ENCODE data around the gene NTRK3. TPM values are rescaled to one million over a fixed set of nuclear protein-coding genes. Genes with fewer than 3 reads are reported as not detected.

Gene NTRK3
- total and polyA plus RNA-seq, 2 of the 13 experiments (the other 11 are each of a cell fraction or from before 2014, with no cell fraction given) = not detected

DNA sequence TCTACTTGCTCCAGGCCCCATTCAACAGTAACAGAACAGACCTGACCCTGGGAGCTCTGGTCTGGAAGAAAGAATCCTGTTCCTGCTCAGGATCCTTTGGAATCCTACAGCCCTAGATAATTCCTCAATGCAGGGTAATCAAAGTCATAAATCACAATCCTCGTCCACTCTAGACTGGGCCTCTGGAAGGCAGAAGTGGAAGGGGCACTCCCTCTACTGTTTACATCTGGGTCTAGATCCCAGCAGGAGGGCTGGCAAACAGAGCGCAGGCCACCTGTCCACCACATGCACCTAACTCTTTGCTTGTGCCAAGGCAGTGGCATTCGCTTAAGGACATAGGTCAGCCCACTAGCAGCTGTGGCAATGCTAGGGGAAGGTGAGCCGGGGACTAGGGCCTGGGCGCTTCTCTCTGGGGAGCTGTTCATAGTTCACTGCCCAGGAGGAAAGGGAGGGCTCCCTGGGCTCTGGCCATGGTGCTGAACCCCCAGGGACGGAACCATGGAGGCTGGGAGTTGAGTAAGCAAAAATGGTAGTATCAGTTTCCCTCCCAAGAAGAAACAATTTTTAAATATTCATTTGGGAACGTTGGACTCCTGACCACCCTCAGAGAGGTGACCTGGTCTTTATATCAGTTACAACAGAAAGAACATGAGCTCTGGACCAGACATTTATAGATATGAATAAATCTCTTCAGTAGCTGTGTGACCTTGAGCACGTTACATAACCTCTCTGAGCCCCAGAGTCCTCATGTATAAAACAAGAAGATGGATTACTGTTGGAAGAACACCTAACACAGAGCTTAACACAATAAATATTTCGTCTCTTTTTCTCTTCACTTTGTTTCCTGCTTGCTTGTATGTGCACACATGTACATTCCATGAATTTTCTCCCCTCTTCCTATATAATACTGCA is 90.2 kb downstream of the NTRK3 start (continued):
- TF ChIP-seq RBAK (CRISPR knock-in tag; IDR thresholded peaks at IDR 0.05) (no peak), SOX5 (CRISPR knock-in tag; IDR thresholded peaks at IDR 0.05; ENCODE audit: borderline replicate concordance) (0 out of 2 replicates have a peak, but pooled peaks have one; percentile 16), TBP (CRISPR knock-in tag; IDR thresholded peaks at IDR 0.05) (no peak), ZNF557 (CRISPR knock-in tag; IDR thresholded peaks at IDR 0.05) (no peak), SPEN (CRISPR knock-in tag; IDR thresholded peaks at IDR 0.05; ENCODE audit: low read depth) (no peak), HHEX (CRISPR knock-in tag; IDR thresholded peaks at IDR 0.05) (no peak), MED13 (CRISPR knock-in tag; IDR thresholded peaks at IDR 0.05) (no peak), MIXL1 (CRISPR knock-in tag; IDR thresholded peaks at IDR 0.05) (no peak), PLRG1 (conservative IDR thresholded peaks at IDR 0.05) (no peak), STAT5B (CRISPR knock-in tag; IDR thresholded peaks at IDR 0.05) (no peak), ZNF274 (CRISPR knock-in tag; IDR thresholded peaks at IDR 0.05) (no peak), ATF1 (CRISPR knock-in tag; IDR thresholded peaks at IDR 0.05) (no peak), ZNF12 (CRISPR knock-in tag; IDR thresholded peaks at IDR 0.05) (no peak), HNRNPUL1 (IDR thresholded peaks at IDR 0.05; ENCODE audit: low read depth, low read length) (no peak), RBM39 (IDR thresholded peaks at IDR 0.05; ENCODE audit: low read depth, low read length, poor library complexity, severe bottlenecking) (no peak), RXRB (CRISPR knock-in tag; IDR thresholded peaks at IDR 0.05; ENCODE audit: borderline replicate concordance) (no peak), ESRRA (CRISPR knock-in tag; IDR thresholded peaks at IDR 0.05; ENCODE audit: low read depth) (no peak), MEF2D (CRISPR knock-in tag; IDR thresholded peaks at IDR 0.05) (no peak)
- TF ChIP-seq, protein P1, sequence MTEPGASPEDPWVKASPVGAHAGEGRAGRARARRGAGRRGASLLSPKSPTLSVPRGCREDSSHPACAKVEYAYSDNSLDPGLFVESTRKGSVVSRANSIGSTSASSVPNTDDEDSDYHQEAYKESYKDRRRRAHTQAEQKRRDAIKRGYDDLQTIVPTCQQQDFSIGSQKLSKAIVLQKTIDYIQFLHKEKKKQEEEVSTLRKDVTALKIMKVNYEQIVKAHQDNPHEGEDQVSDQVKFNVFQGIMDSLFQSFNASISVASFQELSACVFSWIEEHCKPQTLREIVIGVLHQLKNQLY (CRISPR knock-in tag; IDR thresholded peaks at IDR 0.05) = no peak
- TF ChIP-seq, protein P2, sequence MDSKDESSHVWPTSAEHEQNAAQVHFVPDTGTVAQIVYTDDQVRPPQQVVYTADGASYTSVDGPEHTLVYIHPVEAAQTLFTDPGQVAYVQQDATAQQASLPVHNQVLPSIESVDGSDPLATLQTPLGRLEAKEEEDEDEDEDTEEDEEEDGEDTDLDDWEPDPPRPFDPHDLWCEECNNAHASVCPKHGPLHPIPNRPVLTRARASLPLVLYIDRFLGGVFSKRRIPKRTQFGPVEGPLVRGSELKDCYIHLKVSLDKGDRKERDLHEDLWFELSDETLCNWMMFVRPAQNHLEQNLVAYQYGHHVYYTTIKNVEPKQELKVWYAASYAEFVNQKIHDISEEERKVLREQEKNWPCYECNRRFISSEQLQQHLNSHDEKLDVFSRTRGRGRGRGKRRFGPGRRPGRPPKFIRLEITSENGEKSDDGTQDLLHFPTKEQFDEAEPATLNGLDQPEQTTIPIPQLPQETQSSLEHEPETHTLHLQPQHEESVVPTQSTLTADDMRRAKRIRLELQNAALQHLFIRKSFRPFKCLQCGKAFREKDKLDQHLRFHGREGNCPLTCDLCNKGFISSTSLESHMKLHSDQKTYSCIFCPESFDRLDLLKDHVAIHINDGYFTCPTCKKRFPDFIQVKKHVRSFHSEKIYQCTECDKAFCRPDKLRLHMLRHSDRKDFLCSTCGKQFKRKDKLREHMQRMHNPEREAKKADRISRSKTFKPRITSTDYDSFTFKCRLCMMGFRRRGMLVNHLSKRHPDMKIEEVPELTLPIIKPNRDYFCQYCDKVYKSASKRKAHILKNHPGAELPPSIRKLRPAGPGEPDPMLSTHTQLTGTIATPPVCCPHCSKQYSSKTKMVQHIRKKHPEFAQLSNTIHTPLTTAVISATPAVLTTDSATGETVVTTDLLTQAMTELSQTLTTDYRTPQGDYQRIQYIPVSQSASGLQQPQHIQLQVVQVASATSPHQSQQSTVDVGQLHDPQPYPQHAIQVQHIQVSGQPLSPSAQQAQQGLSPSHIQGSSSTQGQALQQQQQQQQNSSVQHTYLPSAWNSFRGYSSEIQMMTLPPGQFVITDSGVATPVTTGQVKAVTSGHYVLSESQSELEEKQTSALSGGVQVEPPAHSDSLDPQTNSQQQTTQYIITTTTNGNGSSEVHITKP (CRISPR knock-in tag; IDR thresholded peaks at IDR 0.05; ENCODE audit: low read depth) = no peak
- TF ChIP-seq, protein P3, sequence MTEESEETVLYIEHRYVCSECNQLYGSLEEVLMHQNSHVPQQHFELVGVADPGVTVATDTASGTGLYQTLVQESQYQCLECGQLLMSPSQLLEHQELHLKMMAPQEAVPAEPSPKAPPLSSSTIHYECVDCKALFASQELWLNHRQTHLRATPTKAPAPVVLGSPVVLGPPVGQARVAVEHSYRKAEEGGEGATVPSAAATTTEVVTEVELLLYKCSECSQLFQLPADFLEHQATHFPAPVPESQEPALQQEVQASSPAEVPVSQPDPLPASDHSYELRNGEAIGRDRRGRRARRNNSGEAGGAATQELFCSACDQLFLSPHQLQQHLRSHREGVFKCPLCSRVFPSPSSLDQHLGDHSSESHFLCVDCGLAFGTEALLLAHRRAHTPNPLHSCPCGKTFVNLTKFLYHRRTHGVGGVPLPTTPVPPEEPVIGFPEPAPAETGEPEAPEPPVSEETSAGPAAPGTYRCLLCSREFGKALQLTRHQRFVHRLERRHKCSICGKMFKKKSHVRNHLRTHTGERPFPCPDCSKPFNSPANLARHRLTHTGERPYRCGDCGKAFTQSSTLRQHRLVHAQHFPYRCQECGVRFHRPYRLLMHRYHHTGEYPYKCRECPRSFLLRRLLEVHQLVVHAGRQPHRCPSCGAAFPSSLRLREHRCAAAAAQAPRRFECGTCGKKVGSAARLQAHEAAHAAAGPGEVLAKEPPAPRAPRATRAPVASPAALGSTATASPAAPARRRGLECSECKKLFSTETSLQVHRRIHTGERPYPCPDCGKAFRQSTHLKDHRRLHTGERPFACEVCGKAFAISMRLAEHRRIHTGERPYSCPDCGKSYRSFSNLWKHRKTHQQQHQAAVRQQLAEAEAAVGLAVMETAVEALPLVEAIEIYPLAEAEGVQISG (CRISPR knock-in tag; IDR thresholded peaks at IDR 0.05) = 0 out of 2 replicates have a peak, but pooled peaks have one; percentile 20
- TF ChIP-seq, protein P4, sequence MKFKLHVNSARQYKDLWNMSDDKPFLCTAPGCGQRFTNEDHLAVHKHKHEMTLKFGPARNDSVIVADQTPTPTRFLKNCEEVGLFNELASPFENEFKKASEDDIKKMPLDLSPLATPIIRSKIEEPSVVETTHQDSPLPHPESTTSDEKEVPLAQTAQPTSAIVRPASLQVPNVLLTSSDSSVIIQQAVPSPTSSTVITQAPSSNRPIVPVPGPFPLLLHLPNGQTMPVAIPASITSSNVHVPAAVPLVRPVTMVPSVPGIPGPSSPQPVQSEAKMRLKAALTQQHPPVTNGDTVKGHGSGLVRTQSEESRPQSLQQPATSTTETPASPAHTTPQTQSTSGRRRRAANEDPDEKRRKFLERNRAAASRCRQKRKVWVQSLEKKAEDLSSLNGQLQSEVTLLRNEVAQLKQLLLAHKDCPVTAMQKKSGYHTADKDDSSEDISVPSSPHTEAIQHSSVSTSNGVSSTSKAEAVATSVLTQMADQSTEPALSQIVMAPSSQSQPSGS (CRISPR knock-in tag; IDR thresholded peaks at IDR 0.05) = 0 out of 2 replicates have a peak, but pooled peaks have one; percentile 32
